H1 (cell line): Measurements from ENCODE around the gene LRRC40. TPM values are rescaled to one million over a fixed set of nuclear protein-coding genes. Genes with fewer than 3 reads are reported as not detected.

Experiments used
- CTBP2 ChIP-seq: IDR thresholded peaks from 2 replicates; pipeline ENCODE4 v1.7.0; 2011; ENCODE audit warnings: borderline replicate concordance, mild to moderate bottlenecking, moderate library complexity, mixed read lengths, low read length; ENCODE audit not compliant: insufficient read depth, insufficient read length
- HDAC6 ChIP-seq: IDR thresholded peaks from one replicate; pipeline ENCODE4 v1.7.1; 2012; ENCODE audit warnings: low read depth, mild to moderate bottlenecking, inconsistent platforms, low read length, moderate library complexity
- KDM1A ChIP-seq: fragments of 200-600, 300-600 bp; sonication (generic); IDR thresholded peaks from 2 replicates; pipeline ENCODE4 v1.7.1; 2016; ENCODE audit warnings: mild to moderate bottlenecking, low read length, borderline replicate concordance
- MAFK ChIP-seq: IDR thresholded peaks from 2 replicates; pipeline ENCODE4 v1.6.1; 2012; ENCODE audit warnings: low read depth, mild to moderate bottlenecking, improper control_type of control experiment, low read length
- POU5F1 ChIP-seq: IDR thresholded peaks from 2 replicates; pipeline ENCODE4 v1.6.1; 2011; ENCODE audit warnings: low read depth, mild to moderate bottlenecking, low read length, moderate library complexity
- RNF2 ChIP-seq: fragments of 200-900, 300-1000 bp; sonication (generic); IDR thresholded peaks from 2 replicates; pipeline ENCODE4 v1.7.1; 2016; ENCODE audit warnings: borderline replicate concordance, low read depth, mild to moderate bottlenecking, antibody characterized with exemption, low read length; ENCODE audit not compliant: poor library complexity, severe bottlenecking; ENCODE audit errors: missing control alignments
- polyA plus RNA-seq, 7 experiments: library from polyadenylated mRNA; depleted of rRNA in 3 of 7; stranded (reverse) in 5 of 7; unstranded in 2 of 7; fragments of >200 nt in 5 of 7; fragments of 200-250 nt in 2 of 7; gene quantifications; 1 replicate in 5 of 7; 2 replicates in 1 of 7; 4 replicates in 1 of 7; pipeline versions ENCODE4 v1.2.1 to v1.2.3, GENCODE V29; 2011 to 2013; ENCODE audit warnings: missing spikeins in 2 of 7, mixed read lengths in 2 of 7
- total RNA-seq: library from RNA; stranded (reverse); fragmentation: NEBNext Ultra II Directional; extraction: Animal tissue kit (Norgen Biotek cat#: 25700); gene quantifications from 2 replicates; pipeline ENCODE4 v1.2.1, GENCODE V29; 2021
- TF ChIP-seq, protein P1 (sequence below): IDR thresholded peaks from 2 replicates; pipeline ENCODE4 v1.6.1; 2011; ENCODE audit warnings: low read length, improper control_type of control experiment

LRRC40 gene
- total and polyA plus RNA-seq, 2 of the 8 experiments (the other 6 are each of a cell fraction or from before 2014, with no cell fraction given), result 13.4 to 30.8 TPM

DNA sequence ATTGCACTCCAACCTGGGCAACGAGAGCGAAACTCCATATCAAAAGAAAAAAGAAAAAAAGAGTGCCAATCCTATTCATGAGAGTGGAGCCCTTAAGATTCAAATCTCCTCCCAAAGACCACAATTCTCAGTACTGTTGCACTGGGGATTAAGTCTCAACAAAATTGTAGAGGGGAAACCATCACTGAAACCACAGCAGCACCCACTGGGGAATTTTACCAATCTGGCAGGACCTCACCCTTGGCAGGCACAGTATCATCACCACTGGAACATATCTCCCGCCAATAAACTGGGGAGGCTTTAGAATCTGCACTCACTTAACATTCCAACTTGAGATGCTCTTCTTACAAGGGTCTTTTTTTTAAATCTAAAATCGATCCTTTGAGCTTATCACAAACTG is 41.0 kb downstream of the LRRC40 start (continued):
- TF ChIP-seq, protein P1, sequence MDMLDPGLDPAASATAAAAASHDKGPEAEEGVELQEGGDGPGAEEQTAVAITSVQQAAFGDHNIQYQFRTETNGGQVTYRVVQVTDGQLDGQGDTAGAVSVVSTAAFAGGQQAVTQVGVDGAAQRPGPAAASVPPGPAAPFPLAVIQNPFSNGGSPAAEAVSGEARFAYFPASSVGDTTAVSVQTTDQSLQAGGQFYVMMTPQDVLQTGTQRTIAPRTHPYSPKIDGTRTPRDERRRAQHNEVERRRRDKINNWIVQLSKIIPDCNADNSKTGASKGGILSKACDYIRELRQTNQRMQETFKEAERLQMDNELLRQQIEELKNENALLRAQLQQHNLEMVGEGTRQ, result no peak
- TF ChIP-seq MAFK (no peak), KDM1A (no peak), HDAC6 (no peak), POU5F1 (no peak), CTBP2 (no peak), RNF2 (no peak)
